ENCODE results near the gene WNT5B. TPM values are rescaled to one million over a fixed set of nuclear protein-coding genes. Genes with fewer than 3 reads are reported as not detected.

The WNT5B gene
- total and polyA plus RNA-seq, 10 donors, result 1.1 to 8.7 (median 4.4) TPM

GRCh38 chr12:1651946-1652345, 22.9 kb downstream of the WNT5B start:
- Histone ChIP-seq H3K4me1 (peaks cover 0 to 20% (median 5%) of the 10 kb centered on the region in 6 donors), H3K27ac (no peak overlapping the region), H3K36me3 (no peaks in the 10 kb centered on the region), H3K27me3 (replicated peaks in 1 of 7) (peaks cover 0 to 4% (median 0%) of the 10 kb centered on the region in 7 donors), H3K4me3 (no peak overlapping the region), H3K9me3 (no peaks in the 10 kb centered on the region)
- TF ChIP-seq POLR2A (IDR thresholded peaks at IDR 0.05) (no peak), POLR2AphosphoS5 (IDR thresholded peaks at IDR 0.05) (no peak), CTCF (IDR thresholded peaks at IDR 0.05 in 8 of 11, conservative IDR thresholded peaks at IDR 0.05 in 3 of 11) (no peak)
- intact Hi-C loops (cut with DNase I; ENCODE audit: low total_unique reads), result loop anchor here (2.0 to 5.0 kb wide), 2 partner anchors 139 to 285 kb away; no protein-coding TSS in a partner anchor
- no peak for DNase-seq

DNA sequence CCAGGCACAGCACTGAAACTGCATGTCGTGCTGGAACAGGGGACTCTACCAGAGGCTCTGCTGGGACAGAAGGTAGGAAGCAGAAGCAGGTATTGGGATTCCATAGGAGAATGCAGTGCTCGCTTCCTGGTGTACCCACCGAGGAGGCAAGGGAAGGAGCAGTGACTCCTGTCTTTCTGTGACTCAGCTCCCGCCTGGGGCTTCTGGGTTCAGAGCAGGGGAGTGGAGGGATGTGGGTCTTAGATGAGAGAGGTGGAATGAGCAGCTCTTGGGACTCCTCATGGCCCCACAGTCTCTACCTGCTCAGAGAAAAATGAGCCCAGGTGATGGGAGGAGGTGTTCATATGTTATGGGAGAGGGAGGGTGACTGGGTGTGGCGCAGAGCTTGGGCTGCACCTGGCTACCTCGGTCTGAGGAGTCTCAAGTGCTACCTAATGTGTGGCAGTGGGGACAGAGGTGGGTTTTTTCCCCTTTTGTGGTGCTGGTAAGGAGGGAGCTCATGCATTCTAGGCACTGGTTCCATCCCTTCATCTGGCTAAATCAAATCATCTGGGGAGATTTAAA, 26.3 kb downstream of the WNT5B start:
- 76 to 86% (median 84%) methylated on average over 6 of the region's 6 CpGs for WGBS, 5 donors
- TF ChIP-seq POLR2AphosphoS5 (IDR thresholded peaks at IDR 0.05), result no peak
- TF ChIP-seq POLR2A (IDR thresholded peaks at IDR 0.05), result no peak
- no peak for TF ChIP-seq CTCF (IDR thresholded peaks at IDR 0.05 in 8 of 11, conservative IDR thresholded peaks at IDR 0.05 in 3 of 11)

DNA sequence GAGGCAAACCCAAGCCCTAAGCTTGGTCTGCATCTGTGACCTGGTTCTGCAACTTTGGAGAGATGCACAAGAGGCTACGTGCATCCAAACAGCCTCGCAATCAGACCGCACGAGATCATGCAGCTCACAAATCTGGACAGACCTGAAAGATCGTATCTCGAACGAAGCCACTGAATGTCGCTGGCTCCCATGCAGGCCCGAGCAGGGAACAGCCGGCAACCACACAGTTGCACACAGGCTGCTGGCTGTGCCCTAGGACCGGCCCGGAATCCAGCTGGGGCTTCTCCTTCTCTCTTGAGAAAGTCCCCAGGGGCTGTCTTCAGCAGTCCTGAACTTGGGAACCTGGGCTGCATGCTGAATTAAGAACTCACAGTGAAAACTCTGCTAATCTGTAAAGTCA, 27.9 kb downstream of the WNT5B start:
- Histone ChIP-seq H3K9me3 (no peaks in the 10 kb centered on the region), H3K36me3 (no peaks in the 10 kb centered on the region), H3K27ac (no peak overlapping the region), H3K27me3 (replicated peaks in 1 of 7) (peaks cover 0 to 4% (median 0%) of the 10 kb centered on the region in 7 donors), H3K4me3 (no peak overlapping the region), H3K4me1 (peaks cover 0 to 28% (median 8%) of the 10 kb centered on the region in 6 donors)
- 86 to 95% (median 92%) methylated on average over 8 to 12 of the region's 12 CpGs for whole genome bisulfite sequencing, 5 donors
- TF ChIP-seq POLR2AphosphoS5 (IDR thresholded peaks at IDR 0.05) (no peak), POLR2A (IDR thresholded peaks at IDR 0.05) (no peak), CTCF (IDR thresholded peaks at IDR 0.05 in 8 of 11, conservative IDR thresholded peaks at IDR 0.05 in 3 of 11) (no peak)
- intact Hi-C loops (cut with DNase I; ENCODE audit: low total_unique reads), result no loop called here
- DNase-seq, result no peak

More for the DNA sequence above, 26.3 kb downstream of the WNT5B start:
- DNase-seq, result no peak
- H3K9me3 ChIP-seq, result no peaks in the 10 kb centered on the region
- H3K36me3 ChIP-seq, result no peaks in the 10 kb centered on the region
- peaks cover 0 to 15% (median 4%) of the 10 kb centered on the region in 6 donors for H3K4me1 ChIP-seq
- intact Hi-C loops (cut with DNase I; ENCODE audit: low total_unique reads), result no loop called here
- no peak overlapping the region for H3K27ac ChIP-seq
- no peak overlapping the region for H3K4me3 ChIP-seq
- peaks cover 0 to 4% (median 0%) of the 10 kb centered on the region in 7 donors for H3K27me3 ChIP-seq (replicated peaks in 1 of 7)

GRCh38 chr12:1657688-1658087, 28.7 kb downstream of the WNT5B start:
- Histone ChIP-seq H3K36me3 (no peaks in the 10 kb centered on the region), H3K27me3 (replicated peaks in 1 of 7) (no peaks in the 10 kb centered on the region), H3K27ac (no peak overlapping the region), H3K9me3 (no peaks in the 10 kb centered on the region), H3K4me3 (no peak overlapping the region), H3K4me1 (peaks cover 0 to 27% (median 6%) of the 10 kb centered on the region in 6 donors)
- WGBS, 5 donors, result 35 to 71% (median 50%) methylated on average over 1 of the region's 1 CpG
- no peak for DNase-seq
- intact Hi-C loops (cut with DNase I; ENCODE audit: low total_unique reads), result no loop called here
- no peak for TF ChIP-seq CTCF (IDR thresholded peaks at IDR 0.05 in 8 of 11, conservative IDR thresholded peaks at IDR 0.05 in 3 of 11)
- no peak for TF ChIP-seq POLR2AphosphoS5 (IDR thresholded peaks at IDR 0.05)
- no peak for TF ChIP-seq POLR2A (IDR thresholded peaks at IDR 0.05)
